ENCODE results near the gene YWHAG.
"Not testable (repeated sequence)": the region's sequence is repeated elsewhere in the genome, so short reads cannot be mapped to it uniquely, and the experiment has no call there.

YWHAG gene

GRCh38 chr7:76358481-76359110 is at the start of gene YWHAG:
Gene YWHAG, minus strand, starts transcription at chr7:76358991. Its CDS starts 183 bp downstream, at chr7:76358808.
- peak; percentile 93 for DNase-seq (ENCODE audit: low spot score)
- no peak for TF ChIP-seq CTCF (IDR thresholded peaks at IDR 0.05; ENCODE audit: extremely low read depth, missing control alignments)

GRCh38 chr7:76408121-76408560 is 49.4 kb upstream of the YWHAG start:
- no peak for TF ChIP-seq CTCF (IDR thresholded peaks at IDR 0.05; ENCODE audit: extremely low read depth, missing control alignments)
- DNase-seq (ENCODE audit: low spot score): no peak

- DNase-seq (ENCODE audit: low spot score): no peak
- no peak for TF ChIP-seq CTCF (IDR thresholded peaks at IDR 0.05; ENCODE audit: extremely low read depth, missing control alignments)
Observed at GRCh38 chr7:76407718-76408117, 48.9 kb upstream of the YWHAG start.

- TF ChIP-seq CTCF (IDR thresholded peaks at IDR 0.05; ENCODE audit: extremely low read depth, missing control alignments): no peak
- no peak for DNase-seq (ENCODE audit: low spot score)
Observed at GRCh38 chr7:76405738-76406137, 46.9 kb upstream of the YWHAG start.

- no peak for TF ChIP-seq CTCF (IDR thresholded peaks at IDR 0.05; ENCODE audit: extremely low read depth, missing control alignments)
- no peak for DNase-seq (ENCODE audit: low spot score)
Observed at GRCh38 chr7:76403780-76404494, 45.1 kb upstream of the YWHAG start.

GRCh38 chr7:76403097-76403496 is 44.3 kb upstream of the YWHAG start:
- DNase-seq (ENCODE audit: low spot score): not testable (repeated sequence)

GRCh38 chr7:76400248-76400647 is 41.5 kb upstream of the YWHAG start:
- no peak for TF ChIP-seq CTCF (IDR thresholded peaks at IDR 0.05; ENCODE audit: extremely low read depth, missing control alignments)

More at GRCh38 chr7:76400248-76400647, 41.5 kb upstream of the YWHAG start:
- DNase-seq (ENCODE audit: low spot score): no peak
